ENCODE measurements around the gene COMMD2.

- TF ChIP-seq POLR2A (IDR thresholded peaks at IDR 0.05) (no peak), CTCF (IDR thresholded peaks at IDR 0.05) (peak in 5 of 6 experiments; percentile 69 to 86 (median 82))
Measured at GRCh38 chr3:149717391-149718056, 34.8 kb downstream of the COMMD2 start.

Data from esophagus squamous epithelium (tissue), 4 donors.